SH-SY5Y (cell line): ENCODE data around the gene ZHX3.

Source experiments
- GATA2 ChIP-seq: IDR thresholded peaks from 2 replicates; pipeline ENCODE4 v1.6.1; 2011; ENCODE audit warnings: mild to moderate bottlenecking, low read depth, low read length
- GATA3 ChIP-seq: IDR thresholded peaks from 2 replicates; pipeline ENCODE4 v1.6.1; 2011; ENCODE audit warnings: low read depth, mild to moderate bottlenecking, low read length, moderate library complexity

ZHX3 gene

GRCh38 chr20:41141153-41141815, 176.2 kb downstream of the ZHX3 start:
- no peak for TF ChIP-seq GATA3
- TF ChIP-seq GATA2: no peak

GRCh38 chr20:41140226-41141133, 177.1 kb downstream of the ZHX3 start:
- no peak for TF ChIP-seq GATA3
- no peak for TF ChIP-seq GATA2

- no peak for TF ChIP-seq GATA3
- no peak for TF ChIP-seq GATA2
Observed at GRCh38 chr20:41139227-41140093, 178.1 kb downstream of the ZHX3 start.

- no peak for TF ChIP-seq GATA3
- TF ChIP-seq GATA2: no peak
Observed at GRCh38 chr20:41138475-41139226, 178.9 kb downstream of the ZHX3 start.

- TF ChIP-seq GATA2: no peak
- TF ChIP-seq GATA3: no peak
Observed at GRCh38 chr20:41137614-41138474, 179.7 kb downstream of the ZHX3 start.

- TF ChIP-seq GATA2 (no peak), GATA3 (no peak)
Observed at GRCh38 chr20:41136680-41137613, 180.6 kb downstream of the ZHX3 start, which contains the start of gene PLCG1. PLCG1 (plus strand) TSS chr20:41137543; CDS start chr20:41137642, 99 bp downstream.

- TF ChIP-seq GATA3 (no peak), GATA2 (no peak)
Observed at GRCh38 chr20:41135888-41136679, 181.4 kb downstream of the ZHX3 start.

GRCh38 chr20:41135187-41135887, 182.2 kb downstream of the ZHX3 start:
- TF ChIP-seq GATA3 (no peak), GATA2 (no peak)

- TF ChIP-seq GATA2 (no peak), GATA3 (no peak)
Observed at GRCh38 chr20:41134362-41135186, 183.0 kb downstream of the ZHX3 start.
